ENCODE measurements around the gene MAPK4. TPM values are rescaled to one million over a fixed set of nuclear protein-coding genes. Genes with fewer than 3 reads are reported as not detected.

Gene MAPK4
- total RNA-seq, 6 donors from 2014 or later = 1.0 to 12.0 (median 6.7) TPM

DNA sequence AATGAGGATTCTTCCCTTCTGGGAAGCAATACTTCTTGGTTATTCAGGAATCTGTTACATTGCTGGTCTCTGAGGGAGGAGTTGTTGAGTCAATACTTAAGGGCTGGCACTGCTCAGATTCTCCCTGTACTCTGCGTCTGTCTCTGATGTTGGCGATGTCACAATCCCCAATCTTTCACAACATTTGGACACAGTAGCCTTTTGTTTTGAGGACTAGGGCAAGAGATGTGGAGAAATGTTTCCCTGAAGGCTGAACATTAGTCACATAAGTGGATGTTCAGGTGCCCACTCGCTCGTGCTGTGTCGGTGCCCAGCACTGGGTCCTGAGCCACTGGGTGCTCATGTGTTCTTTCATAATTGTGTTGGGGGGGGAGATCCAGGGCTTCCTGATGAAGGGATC, 55.0 kb downstream of the MAPK4 start:
- no peak for TF ChIP-seq CTCF (IDR thresholded peaks at IDR 0.05)
- peak in 1 of 4 donors; percentile 77 for TF ChIP-seq EP300 (IDR thresholded peaks at IDR 0.05)
- peak; percentile 43 to 73 for TF ChIP-seq POLR2AphosphoS5 (IDR thresholded peaks at IDR 0.05)
- WGBS, 2 donors = 57 to 70% methylated on average over 2 to 5 of the region's 5 CpGs
- Histone ChIP-seq H3K27me3 (no peaks in the 10 kb centered on the region), H3K4me3 (no peak overlapping the region), H3K4me1 (peaks cover 0 to 5% (median 0%) of the 10 kb centered on the region in 4 donors), H3K36me3 (no peaks in the 10 kb centered on the region), H3K9me3 (peaks cover 0 to 8% (median 0%) of the 10 kb centered on the region in 4 donors), H3K27ac (no peak overlapping the region)
- peak; percentile 27 to 79 for DNase-seq
- ATAC-seq (ENCODE audit: low FRiP score in 2 of 2) = peak; percentile 63 to 76

DNA sequence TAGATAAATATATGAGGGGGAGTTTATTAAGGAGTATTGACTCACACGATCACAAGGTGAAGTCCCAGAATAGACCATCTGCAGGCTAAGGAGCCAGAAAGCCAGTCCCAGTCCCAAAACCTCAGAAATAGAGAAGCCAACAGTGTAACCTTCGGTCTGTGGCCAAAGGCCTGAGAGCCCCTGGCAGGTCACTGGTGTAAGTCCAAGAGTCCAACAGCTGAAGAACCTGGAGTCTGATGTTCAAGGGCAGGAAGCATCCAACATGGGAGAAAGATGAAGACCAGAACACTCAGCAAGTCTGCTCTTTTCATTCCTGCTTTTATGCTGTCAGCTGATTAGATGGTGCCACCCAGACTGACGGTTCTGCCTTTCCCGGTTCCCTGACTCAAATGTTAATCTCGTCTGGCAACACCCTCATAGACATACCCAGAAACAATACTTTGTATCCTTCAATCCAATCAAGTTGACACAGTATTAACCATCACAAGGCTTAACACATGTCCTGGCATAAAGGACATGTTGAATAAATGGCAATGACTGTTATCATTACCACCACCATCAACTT, 56.7 kb downstream of the MAPK4 start:
- H3K4me1 ChIP-seq = peaks cover 0 to 5% (median 0%) of the 10 kb centered on the region in 4 donors
- no peak overlapping the region for H3K27ac ChIP-seq
- H3K4me3 ChIP-seq = no peak overlapping the region
- no peak for TF ChIP-seq CTCF (IDR thresholded peaks at IDR 0.05)
- no peak for TF ChIP-seq POLR2AphosphoS5 (IDR thresholded peaks at IDR 0.05)
- no peak for TF ChIP-seq POLR2A (IDR thresholded peaks at IDR 0.05)
- TF ChIP-seq EP300 (IDR thresholded peaks at IDR 0.05) = no peak
- peaks cover 0 to 8% (median 0%) of the 10 kb centered on the region in 4 donors for H3K9me3 ChIP-seq
- H3K36me3 ChIP-seq = no peaks in the 10 kb centered on the region
- ATAC-seq (ENCODE audit: low FRiP score in 2 of 2) (no peak), DNase-seq (no peak)
- 78 to 89% methylated on average over 5 of the region's 5 CpGs for WGBS, 2 donors
- H3K27me3 ChIP-seq = no peaks in the 10 kb centered on the region

DNA sequence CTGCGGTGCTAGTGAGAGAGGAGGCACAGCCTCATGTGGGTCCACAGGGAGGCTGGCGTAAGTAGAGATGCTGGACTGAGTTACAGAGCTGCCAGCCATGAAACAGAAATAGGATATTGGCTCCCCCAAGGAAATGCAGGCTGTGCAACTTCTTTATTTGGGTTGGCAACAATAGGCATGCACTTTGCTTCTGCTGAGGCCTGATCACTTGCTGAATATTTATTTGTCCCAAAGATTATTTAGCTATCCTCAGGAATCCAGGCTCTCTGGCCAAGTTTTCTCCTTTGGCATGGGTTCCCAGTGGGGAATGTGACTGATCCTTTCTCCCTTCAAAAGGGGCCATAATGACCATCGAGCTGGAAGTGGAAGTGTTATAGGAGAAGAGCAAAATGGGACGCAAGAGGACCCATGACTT, 60.0 kb downstream of the MAPK4 start:
- H3K4me3 ChIP-seq = no peak overlapping the region
- H3K27me3 ChIP-seq = no peaks in the 10 kb centered on the region
- DNase-seq (no peak), ATAC-seq (ENCODE audit: low FRiP score in 2 of 2) (no peak)
- no peaks in the 10 kb centered on the region for H3K9me3 ChIP-seq
- peaks cover 0 to 5% (median 0%) of the 10 kb centered on the region in 4 donors for H3K4me1 ChIP-seq
- 69 to 79% methylated on average over 4 of the region's 4 CpGs for WGBS, 2 donors
- H3K27ac ChIP-seq = no peak overlapping the region
- TF ChIP-seq EP300 (IDR thresholded peaks at IDR 0.05) (no peak), POLR2AphosphoS5 (IDR thresholded peaks at IDR 0.05) (no peak), POLR2A (IDR thresholded peaks at IDR 0.05) (no peak), CTCF (IDR thresholded peaks at IDR 0.05) (no peak)
- no peaks in the 10 kb centered on the region for H3K36me3 ChIP-seq

DNA sequence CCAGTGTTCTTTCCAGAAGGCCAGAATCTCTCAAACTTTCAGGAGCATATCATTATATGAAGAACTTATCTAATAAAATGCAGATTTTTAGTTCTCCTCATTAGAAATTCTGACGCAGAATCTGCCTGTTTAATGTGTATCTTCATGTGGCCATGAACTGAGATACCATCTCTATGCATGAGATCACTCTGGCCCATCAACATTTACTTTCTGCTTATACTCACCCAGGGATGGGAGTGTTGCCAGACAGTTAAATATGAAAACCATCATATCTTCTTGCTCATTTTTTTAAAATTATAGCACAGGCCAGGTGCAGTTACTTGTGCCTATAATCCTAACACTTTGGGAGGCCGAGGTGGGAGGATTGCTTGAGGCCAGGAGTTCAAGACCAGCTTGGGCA, 60.4 kb downstream of the MAPK4 start:
- Histone ChIP-seq H3K36me3 (no peaks in the 10 kb centered on the region), H3K4me1 (peaks cover 0 to 1% (median 0%) of the 10 kb centered on the region in 4 donors), H3K27ac (no peak overlapping the region), H3K9me3 (no peaks in the 10 kb centered on the region), H3K4me3 (no peak overlapping the region), H3K27me3 (no peaks in the 10 kb centered on the region)
- no peak for TF ChIP-seq POLR2A (IDR thresholded peaks at IDR 0.05)
- no peak for TF ChIP-seq EP300 (IDR thresholded peaks at IDR 0.05)
- TF ChIP-seq POLR2AphosphoS5 (IDR thresholded peaks at IDR 0.05) = no peak
- no peak for DNase-seq
- ATAC-seq (ENCODE audit: low FRiP score in 2 of 2) = no peak
- WGBS, 2 donors = 72 to 82% methylated on average over 2 of the region's 2 CpGs

- 78 to 83% methylated on average over 2 of the region's 2 CpGs for WGBS, 2 donors
- TF ChIP-seq POLR2AphosphoS5 (IDR thresholded peaks at IDR 0.05) = no peak
- TF ChIP-seq CTCF (IDR thresholded peaks at IDR 0.05) = no peak
- no peak for TF ChIP-seq EP300 (IDR thresholded peaks at IDR 0.05)
- no peak for TF ChIP-seq POLR2A (IDR thresholded peaks at IDR 0.05)
- H3K4me3 ChIP-seq = no peak overlapping the region
- no peaks in the 10 kb centered on the region for H3K4me1 ChIP-seq
- H3K9me3 ChIP-seq = no peaks in the 10 kb centered on the region
- DNase-seq (no peak), ATAC-seq (ENCODE audit: low FRiP score in 2 of 2) (no peak)
- H3K27ac ChIP-seq = no peak overlapping the region
- H3K27me3 ChIP-seq = no peaks in the 10 kb centered on the region
- no peaks in the 10 kb centered on the region for H3K36me3 ChIP-seq
Observed at GRCh38 chr18:50621366-50621765, 61.5 kb downstream of the MAPK4 start.

Data from upper lobe of left lung (tissue), 6 donors.